MM.1S (cell line): Measurements from ENCODE around the gene RGR.

Source experiments
- EZH2 ChIP-seq: fragments of 300-600 bp; sonication (generic); optimal IDR thresholded peaks from 2 replicates; pipeline ENCODE3; 2017; ENCODE audit warnings: low read depth, mild to moderate bottlenecking, antibody characterized with exemption, low read length, mixed read lengths
- TF ChIP-seq, protein P1 (sequence below): fragments of 300-600 bp; sonication (generic); IDR thresholded peaks from 2 replicates; pipeline ENCODE4 v1.5.1; 2016; ENCODE audit warnings: antibody characterized with exemption, low read length, mixed read lengths

DNA sequence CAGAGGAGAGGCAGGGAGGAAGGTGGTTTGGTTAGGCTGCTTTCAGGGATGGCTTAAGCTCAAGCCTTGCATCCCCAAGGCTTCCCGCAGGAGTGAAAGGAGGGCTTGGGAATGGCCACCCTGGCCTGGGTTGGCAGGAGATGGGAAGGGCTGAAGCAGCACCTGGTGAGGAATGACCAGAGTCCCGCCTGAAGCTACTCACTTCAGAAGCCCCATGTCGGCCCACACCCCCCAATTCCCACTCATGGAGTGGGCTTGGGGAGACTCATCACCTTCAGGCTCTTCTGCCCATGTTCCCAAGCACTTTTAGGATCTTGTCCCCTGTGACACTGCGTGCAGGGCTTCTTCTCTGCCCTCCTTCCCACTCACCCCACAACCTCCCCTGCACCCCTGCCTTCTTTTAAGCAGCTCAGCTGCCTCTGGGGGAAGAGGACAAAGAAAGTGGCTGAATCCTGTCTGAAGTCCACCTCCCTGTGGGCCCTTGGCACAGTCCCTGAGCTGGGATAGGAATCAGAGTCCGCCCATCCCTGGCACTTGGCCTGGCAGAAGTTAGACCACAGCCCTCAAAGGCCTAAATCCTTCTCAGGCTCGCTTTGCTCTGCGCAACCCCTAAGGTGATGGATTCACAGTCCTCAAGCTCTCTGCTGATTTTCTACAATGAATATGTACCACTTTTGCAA, 16.5 kb downstream of the RGR start:
- TF ChIP-seq, protein P1, sequence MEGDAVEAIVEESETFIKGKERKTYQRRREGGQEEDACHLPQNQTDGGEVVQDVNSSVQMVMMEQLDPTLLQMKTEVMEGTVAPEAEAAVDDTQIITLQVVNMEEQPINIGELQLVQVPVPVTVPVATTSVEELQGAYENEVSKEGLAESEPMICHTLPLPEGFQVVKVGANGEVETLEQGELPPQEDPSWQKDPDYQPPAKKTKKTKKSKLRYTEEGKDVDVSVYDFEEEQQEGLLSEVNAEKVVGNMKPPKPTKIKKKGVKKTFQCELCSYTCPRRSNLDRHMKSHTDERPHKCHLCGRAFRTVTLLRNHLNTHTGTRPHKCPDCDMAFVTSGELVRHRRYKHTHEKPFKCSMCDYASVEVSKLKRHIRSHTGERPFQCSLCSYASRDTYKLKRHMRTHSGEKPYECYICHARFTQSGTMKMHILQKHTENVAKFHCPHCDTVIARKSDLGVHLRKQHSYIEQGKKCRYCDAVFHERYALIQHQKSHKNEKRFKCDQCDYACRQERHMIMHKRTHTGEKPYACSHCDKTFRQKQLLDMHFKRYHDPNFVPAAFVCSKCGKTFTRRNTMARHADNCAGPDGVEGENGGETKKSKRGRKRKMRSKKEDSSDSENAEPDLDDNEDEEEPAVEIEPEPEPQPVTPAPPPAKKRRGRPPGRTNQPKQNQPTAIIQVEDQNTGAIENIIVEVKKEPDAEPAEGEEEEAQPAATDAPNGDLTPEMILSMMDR = no peak
- no peak for TF ChIP-seq EZH2
